ENCODE measurements around the gene DYNC2LI1.

The DYNC2LI1 gene

DNA sequence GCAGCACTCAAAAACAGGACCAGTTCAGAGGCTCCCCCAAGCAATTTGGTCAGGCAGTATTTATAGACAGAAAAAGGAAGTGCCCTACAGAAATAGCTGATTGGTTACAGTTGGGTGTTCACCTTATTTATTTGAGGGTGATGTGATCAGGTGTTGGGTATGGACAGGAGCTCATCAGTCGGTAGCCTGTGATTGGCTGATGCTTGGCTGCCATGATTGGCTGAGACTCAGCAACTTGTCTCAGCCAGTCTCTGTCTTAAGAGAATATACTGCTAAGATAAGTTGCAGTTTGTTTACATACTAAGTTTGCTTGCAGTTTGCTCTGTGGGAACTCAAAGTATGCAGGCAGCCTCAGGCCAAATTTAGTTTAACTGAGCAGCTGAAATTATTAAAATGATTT lies 74.4 kb downstream of the DYNC2LI1 start:
- no peaks in the 10 kb centered on the region for H4K20me1 ChIP-seq (ENCODE audit: insufficient read depth, low read length, poor library complexity, severe bottlenecking)
- TF ChIP-seq, protein P1, sequence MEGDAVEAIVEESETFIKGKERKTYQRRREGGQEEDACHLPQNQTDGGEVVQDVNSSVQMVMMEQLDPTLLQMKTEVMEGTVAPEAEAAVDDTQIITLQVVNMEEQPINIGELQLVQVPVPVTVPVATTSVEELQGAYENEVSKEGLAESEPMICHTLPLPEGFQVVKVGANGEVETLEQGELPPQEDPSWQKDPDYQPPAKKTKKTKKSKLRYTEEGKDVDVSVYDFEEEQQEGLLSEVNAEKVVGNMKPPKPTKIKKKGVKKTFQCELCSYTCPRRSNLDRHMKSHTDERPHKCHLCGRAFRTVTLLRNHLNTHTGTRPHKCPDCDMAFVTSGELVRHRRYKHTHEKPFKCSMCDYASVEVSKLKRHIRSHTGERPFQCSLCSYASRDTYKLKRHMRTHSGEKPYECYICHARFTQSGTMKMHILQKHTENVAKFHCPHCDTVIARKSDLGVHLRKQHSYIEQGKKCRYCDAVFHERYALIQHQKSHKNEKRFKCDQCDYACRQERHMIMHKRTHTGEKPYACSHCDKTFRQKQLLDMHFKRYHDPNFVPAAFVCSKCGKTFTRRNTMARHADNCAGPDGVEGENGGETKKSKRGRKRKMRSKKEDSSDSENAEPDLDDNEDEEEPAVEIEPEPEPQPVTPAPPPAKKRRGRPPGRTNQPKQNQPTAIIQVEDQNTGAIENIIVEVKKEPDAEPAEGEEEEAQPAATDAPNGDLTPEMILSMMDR (conservative IDR thresholded peaks at IDR 0.05; ENCODE audit: low read length): no peak
- no peak for TF ChIP-seq EZH2phosphoT487 (IDR thresholded peaks at IDR 0.05; ENCODE audit: borderline replicate concordance)
- no peak overlapping the region for H3K9ac ChIP-seq (ENCODE audit: low read depth, low read length, poor library complexity, severe bottlenecking)
- H3K4me3 ChIP-seq (ENCODE audit: low read length, poor library complexity, severe bottlenecking): no peak overlapping the region
- no peaks in the 10 kb centered on the region for H3K36me3 ChIP-seq (ENCODE audit: insufficient read depth, low read length)
- H3K27me3 ChIP-seq (ENCODE audit: insufficient read depth, low read length, poor library complexity, severe bottlenecking): no peaks in the 10 kb centered on the region
- no peaks in the 10 kb centered on the region for H3K79me2 ChIP-seq (ENCODE audit: insufficient read depth, low read length)
- H3K4me2 ChIP-seq (ENCODE audit: low read depth, low read length, poor library complexity, severe bottlenecking): no peak overlapping the region
- H3K9me3 ChIP-seq (ENCODE audit: insufficient read depth, low read depth, low read length): no peaks in the 10 kb centered on the region
- no peaks in the 10 kb centered on the region for H3K9me2 ChIP-seq (replicated peaks; ENCODE audit: low read depth, low read length)
- no peaks in the 10 kb centered on the region for H3K4me1 ChIP-seq (ENCODE audit: insufficient read depth, low read length, poor library complexity, severe bottlenecking)
- H3F3A ChIP-seq (ENCODE audit: low read depth): no peaks in the 10 kb centered on the region
- no peak overlapping the region for H2AFZ ChIP-seq (ENCODE audit: low read length)

DNA sequence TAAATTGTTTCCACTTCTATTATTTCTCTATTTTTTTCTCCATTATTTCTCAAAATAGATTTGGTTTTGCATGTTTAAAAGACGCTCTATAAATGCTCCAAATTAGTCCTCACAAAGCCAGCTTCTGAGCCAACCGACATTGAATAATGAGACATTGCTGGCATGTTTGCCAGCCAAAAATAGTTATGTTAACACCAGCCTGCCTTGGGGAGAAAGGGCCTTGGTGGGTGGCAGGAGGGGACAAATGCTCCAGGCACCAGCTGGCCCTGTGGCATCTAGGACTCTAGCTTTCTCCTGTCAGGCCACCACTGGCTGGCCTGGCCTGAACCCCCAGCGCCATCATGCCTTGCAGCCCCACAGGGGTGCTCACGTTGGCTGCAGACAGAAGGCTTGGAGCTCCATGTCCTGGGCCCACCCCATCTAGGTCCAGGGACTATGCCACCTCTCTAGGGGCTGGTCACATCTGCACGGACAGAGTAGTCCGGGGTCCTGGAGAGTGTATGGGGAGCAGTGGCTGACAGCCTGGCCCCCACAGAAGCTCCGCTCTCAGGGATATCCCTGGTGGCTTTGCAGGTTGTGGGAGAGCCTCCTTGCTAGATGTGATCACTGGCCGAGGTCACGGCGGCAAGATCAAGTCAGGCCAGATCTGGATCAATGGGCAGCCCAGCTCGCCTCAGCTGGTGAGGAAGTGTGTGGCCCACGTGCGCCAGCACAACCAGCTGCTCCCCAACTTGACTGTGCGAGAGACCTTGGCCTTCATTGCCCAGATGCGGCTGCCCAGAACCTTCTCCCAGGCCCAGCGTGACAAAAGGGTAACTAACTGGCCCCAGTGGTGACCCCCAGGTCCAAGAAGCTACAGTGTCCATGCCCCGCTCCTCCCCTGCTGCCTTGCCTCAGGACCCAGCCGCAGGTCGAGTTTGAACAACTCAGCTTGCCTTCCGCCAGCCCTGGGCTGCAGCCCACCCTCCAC lies 77.5 kb downstream of the DYNC2LI1 start:
- no peaks in the 10 kb centered on the region for H3F3A ChIP-seq (ENCODE audit: low read depth)
- H3K4me2 ChIP-seq (ENCODE audit: low read depth, low read length, poor library complexity, severe bottlenecking): no peak overlapping the region
- H3K79me2 ChIP-seq (ENCODE audit: insufficient read depth, low read length): no peaks in the 10 kb centered on the region
- no peaks in the 10 kb centered on the region for H3K9me3 ChIP-seq (ENCODE audit: insufficient read depth, low read depth, low read length)
- no peak overlapping the region for H2AFZ ChIP-seq (ENCODE audit: low read length)
- no peak overlapping the region for H3K4me3 ChIP-seq (ENCODE audit: low read length, poor library complexity, severe bottlenecking)
- no peaks in the 10 kb centered on the region for H3K9me2 ChIP-seq (replicated peaks; ENCODE audit: low read depth, low read length)
- no peak for TF ChIP-seq EZH2phosphoT487 (IDR thresholded peaks at IDR 0.05; ENCODE audit: borderline replicate concordance)
- TF ChIP-seq, protein P1 (conservative IDR thresholded peaks at IDR 0.05; ENCODE audit: low read length): no peak
- H4K20me1 ChIP-seq (ENCODE audit: insufficient read depth, low read length, poor library complexity, severe bottlenecking): no peaks in the 10 kb centered on the region
- no peaks in the 10 kb centered on the region for H3K36me3 ChIP-seq (ENCODE audit: insufficient read depth, low read length)
- no peak overlapping the region for H3K9ac ChIP-seq (ENCODE audit: low read depth, low read length, poor library complexity, severe bottlenecking)
- H3K4me1 ChIP-seq (ENCODE audit: insufficient read depth, low read length, poor library complexity, severe bottlenecking): no peaks in the 10 kb centered on the region
- no peaks in the 10 kb centered on the region for H3K27me3 ChIP-seq (ENCODE audit: insufficient read depth, low read length, poor library complexity, severe bottlenecking)

DNA sequence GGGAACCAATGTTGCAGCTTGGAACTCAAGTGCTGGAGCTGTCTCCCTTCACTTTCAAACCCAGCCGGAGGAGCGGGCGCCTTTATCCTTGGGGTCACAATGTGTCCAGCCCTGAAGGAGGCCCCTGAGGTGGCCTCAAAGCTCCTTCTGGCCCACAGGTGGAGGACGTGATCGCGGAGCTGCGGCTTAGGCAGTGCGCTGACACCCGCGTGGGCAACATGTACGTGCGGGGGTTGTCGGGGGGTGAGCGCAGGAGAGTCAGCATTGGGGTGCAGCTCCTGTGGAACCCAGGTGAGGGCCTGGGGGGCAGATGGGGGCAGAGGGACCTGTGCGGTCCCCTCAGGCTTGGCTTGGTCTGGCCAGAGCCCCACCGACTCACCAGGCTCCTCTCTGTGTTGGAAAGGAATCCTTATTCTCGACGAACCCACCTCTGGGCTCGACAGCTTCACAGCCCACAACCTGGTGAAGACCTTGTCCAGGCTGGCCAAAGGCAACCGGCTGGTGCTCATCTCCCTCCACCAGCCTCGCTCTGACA lies 78.4 kb downstream of the DYNC2LI1 start:
- Histone ChIP-seq H3K79me2 (ENCODE audit: insufficient read depth, low read length) (no peaks in the 10 kb centered on the region), H3K4me1 (ENCODE audit: insufficient read depth, low read length, poor library complexity, severe bottlenecking) (no peaks in the 10 kb centered on the region), H2AFZ (ENCODE audit: low read length) (no peak overlapping the region), H3K36me3 (ENCODE audit: insufficient read depth, low read length) (no peaks in the 10 kb centered on the region), H3F3A (ENCODE audit: low read depth) (no peaks in the 10 kb centered on the region), H3K9ac (ENCODE audit: low read depth, low read length, poor library complexity, severe bottlenecking) (no peak overlapping the region), H3K4me2 (ENCODE audit: low read depth, low read length, poor library complexity, severe bottlenecking) (no peak overlapping the region), H3K9me3 (ENCODE audit: insufficient read depth, low read depth, low read length) (no peaks in the 10 kb centered on the region), H3K4me3 (ENCODE audit: low read length, poor library complexity, severe bottlenecking) (no peak overlapping the region), H4K20me1 (ENCODE audit: insufficient read depth, low read length, poor library complexity, severe bottlenecking) (no peaks in the 10 kb centered on the region), H3K9me2 (replicated peaks; ENCODE audit: low read depth, low read length) (no peaks in the 10 kb centered on the region), H3K27me3 (ENCODE audit: insufficient read depth, low read length, poor library complexity, severe bottlenecking) (no peaks in the 10 kb centered on the region)
- no peak for TF ChIP-seq EZH2phosphoT487 (IDR thresholded peaks at IDR 0.05; ENCODE audit: borderline replicate concordance)
- TF ChIP-seq, protein P1 (conservative IDR thresholded peaks at IDR 0.05; ENCODE audit: low read length): no peak
